SK-N-SH (cell line): ENCODE results near the gene KCNIP4. TPM values are rescaled to one million over a fixed set of nuclear protein-coding genes. Genes with fewer than 3 reads are reported as not detected.

Experiments used
- CTCF ChIA-PET: fragments of 300-600, 350-600 bp; formaldehyde crosslinking; extraction: SDS; loops from one replicate; lab custom pipeline; 2021; lab: Yijun Ruan, JAX
- POLR2A ChIA-PET: fragments of 350-600 bp; sonication (Branson Sonifier 250); formaldehyde crosslinking; extraction: SDS; loops from one replicate; lab custom pipeline; 2020; ENCODE audit warnings: antibody characterized with exemption, inconsistent platforms; lab: Yijun Ruan, JAX
- DNase-seq: peaks from one replicate; pipeline ENCODE4 v3.0.0; 2012
- H2AFZ ChIP-seq: fragments of 200-600 bp; sonication (generic); 2 replicates; pipeline ENCODE4 v1.8.1; 2016; ENCODE audit warnings: antibody characterized with exemption, mild to moderate bottlenecking, low read depth
- H3F3A ChIP-seq: fragments of 200-600 bp; sonication (generic); replicated peaks from 2 replicates; pipeline ENCODE3; 2016; ENCODE audit warnings: antibody characterized with exemption, mild to moderate bottlenecking; ENCODE audit not compliant: insufficient read depth
- H3K27ac ChIP-seq, 2 experiments: fragments of 200-500 bp in 1 of 2; fragments of 200-600 bp in 1 of 2; sonication (Bioruptor generic) in 1 of 2; sonication (generic), shearing (Covaris generic) in 1 of 2; 2 replicates each; pipeline versions ENCODE4 v1.5.1 to v1.6.1; 2014 to 2016; ENCODE audit warnings: low read depth in 2 of 2, inconsistent platforms in 1 of 2, low read length in 1 of 2, mild to moderate bottlenecking in 1 of 2, mixed read lengths in 1 of 2
- H3K27me3 ChIP-seq: fragments of 200-600 bp; sonication (generic), shearing (Covaris generic); 2 replicates; pipeline ENCODE4 v1.6.1; 2016; ENCODE audit warnings: mixed run types; ENCODE audit not compliant: insufficient read depth
- H3K36me3 ChIP-seq, 2 experiments: fragments of 200-500 bp in 1 of 2; fragments of 200-600 bp in 1 of 2; sonication (Bioruptor generic) in 1 of 2; sonication (generic) in 1 of 2; replicated peaks in 1 of 2; 2 replicates each; pipeline versions ENCODE3 to v1.5.1; 2014 to 2016; ENCODE audit warnings: low read length in 1 of 2, mild to moderate bottlenecking in 1 of 2; ENCODE audit not compliant: insufficient read depth in 2 of 2, control insufficient read depth in 1 of 2
- H3K4me1 ChIP-seq, 2 experiments: fragments of 200-500 bp in 1 of 2; fragments of 200-600 bp in 1 of 2; sonication (Bioruptor generic) in 1 of 2; sonication (generic), shearing (Covaris generic) in 1 of 2; 2 replicates each; pipeline versions ENCODE4 v1.5.1 to v1.6.1; 2014 to 2016; ENCODE audit warnings: low read depth in 1 of 2, low read length in 1 of 2, mixed run types in 1 of 2; ENCODE audit not compliant: insufficient read depth in 2 of 2, control insufficient read depth in 1 of 2
- H3K4me2 ChIP-seq: fragments of 200-600 bp; sonication (generic), shearing (Covaris generic); 2 replicates; pipeline ENCODE4 v1.6.1; 2017; ENCODE audit warnings: mixed run types
- H3K4me3 ChIP-seq, 2 experiments: fragments of 200-500 bp in 1 of 2; fragments of 200-600 bp in 1 of 2; sonication (Bioruptor generic) in 1 of 2; sonication (generic), shearing (Covaris generic) in 1 of 2; 2 replicates each; pipeline versions ENCODE4 v1.5.1 to v1.8.1; 2014 to 2016; ENCODE audit warnings: low read depth in 2 of 2, inconsistent platforms in 1 of 2, low read length in 1 of 2, mild to moderate bottlenecking in 1 of 2, mixed read lengths in 1 of 2, moderate library complexity in 1 of 2
- H3K79me2 ChIP-seq: fragments of 200-600 bp; sonication (generic); 2 replicates; pipeline ENCODE4 v1.8.1; 2017; ENCODE audit warnings: mild to moderate bottlenecking; ENCODE audit not compliant: insufficient read depth
- H3K9ac ChIP-seq: fragments of 200-600 bp; sonication (generic); 2 replicates; pipeline ENCODE4 v1.6.1; 2017; ENCODE audit warnings: mixed run types
- H3K9me2 ChIP-seq: fragments of 200-600 bp; sonication (generic); 2 replicates; pipeline ENCODE4 v1.6.1; 2017; ENCODE audit warnings: mixed run types
- H3K9me3 ChIP-seq: fragments of 200-600 bp; sonication (generic); 2 replicates; pipeline ENCODE4 v1.6.1; 2017; ENCODE audit warnings: mixed run types, mild to moderate bottlenecking, moderate library complexity
- H4K20me1 ChIP-seq: fragments of 200-600 bp; sonication (generic); 2 replicates; pipeline ENCODE4 v1.6.1; 2017; ENCODE audit warnings: mild to moderate bottlenecking, mixed run types; ENCODE audit not compliant: insufficient read depth
- CHD2 ChIP-seq: fragments of 150-350 bp; IDR thresholded peaks from 2 replicates; pipeline ENCODE4 v1.6.1; 2018; ENCODE audit warnings: low read length; ENCODE audit not compliant: partially characterized antibody
- ELF1 ChIP-seq: IDR thresholded peaks from 2 replicates; pipeline ENCODE4 v1.4.0; 2012
- EP300 ChIP-seq, 2 experiments: IDR thresholded peaks; 2 replicates each; pipeline versions ENCODE4 v1.4.0 to v1.6.1; 2012; ENCODE audit warnings: borderline replicate concordance in 1 of 2, low read depth in 1 of 2, low read length in 1 of 2
- FOSL2 ChIP-seq: IDR thresholded peaks from 2 replicates; pipeline ENCODE4 v1.4.0; 2012; ENCODE audit warnings: low read depth, mild to moderate bottlenecking, moderate library complexity, borderline replicate concordance
- FOXM1 ChIP-seq: IDR thresholded peaks from 2 replicates; pipeline ENCODE4 v1.4.0; 2012; ENCODE audit warnings: low read depth, mild to moderate bottlenecking
- JUND ChIP-seq: IDR thresholded peaks from 2 replicates; pipeline ENCODE4 v1.4.0; 2012
- MEF2A ChIP-seq: IDR thresholded peaks from 2 replicates; pipeline ENCODE4 v1.4.0; 2012; ENCODE audit warnings: low read depth, borderline replicate concordance
- MXI1 ChIP-seq: IDR thresholded peaks from 2 replicates; pipeline ENCODE4 v1.6.1; 2012; ENCODE audit warnings: mild to moderate bottlenecking, low read depth, low read length, improper control_type of control experiment
- NFIC ChIP-seq: IDR thresholded peaks from 2 replicates; pipeline ENCODE4 v1.4.0; 2012; ENCODE audit warnings: borderline replicate concordance
- RFX5 ChIP-seq: IDR thresholded peaks from 2 replicates; pipeline ENCODE4 v1.6.1; 2012; ENCODE audit warnings: mild to moderate bottlenecking, improper control_type of control experiment, low read length
- RXRA ChIP-seq: IDR thresholded peaks from 2 replicates; pipeline ENCODE4 v1.4.0; 2012; ENCODE audit warnings: low read depth, mild to moderate bottlenecking, borderline replicate concordance
- TAF1 ChIP-seq: IDR thresholded peaks from 2 replicates; pipeline ENCODE4 v1.6.1; 2012; ENCODE audit warnings: low read depth, mild to moderate bottlenecking, low read length, moderate library complexity, borderline replicate concordance
- TCF12 ChIP-seq: IDR thresholded peaks from 2 replicates; pipeline ENCODE4 v1.4.0; 2012
- TEAD4 ChIP-seq: IDR thresholded peaks from 2 replicates; pipeline ENCODE4 v1.4.0; 2012; ENCODE audit warnings: mild to moderate bottlenecking, borderline replicate concordance; ENCODE audit not compliant: insufficient read depth
- WGBS: methylation state at CpG from one replicate; pipeline ENCODE4 v1.1.6; 2017; ENCODE audit warnings: low lambda C conversion rate; 5-methylcytosine and 5-hydroxymethylcytosine counted together
- polyA plus RNA-seq, 3 experiments: library from polyadenylated mRNA; depleted of rRNA; stranded (reverse); fragments of >200 nt; gene quantifications; 2 replicates each; pipeline ENCODE4 v1.2.3, GENCODE V29; 2012
- TF ChIP-seq, protein P1 (sequence below): IDR thresholded peaks from 2 replicates; pipeline ENCODE4 v1.4.0; 2012; ENCODE audit warnings: low read depth, borderline replicate concordance
- TF ChIP-seq, protein P2 (sequence below): fragments of 200-600 bp; sonication (generic); IDR thresholded peaks from 2 replicates; pipeline ENCODE4 v1.6.1; 2017; ENCODE audit warnings: antibody characterized with exemption, mild to moderate bottlenecking, moderate library complexity
- TF ChIP-seq, protein P3 (sequence below): fragments of 150-350 bp; IDR thresholded peaks from 2 replicates; pipeline ENCODE4 v1.6.1; 2017; ENCODE audit warnings: antibody characterized with exemption, low read length, low read depth, borderline replicate concordance
- TF ChIP-seq, protein P4 (sequence below): IDR thresholded peaks from 2 replicates; pipeline ENCODE4; 2012
- TF ChIP-seq, protein P5 (sequence below): fragments of 150-350 bp; IDR thresholded peaks from 2 replicates; pipeline ENCODE4 v1.6.1; 2016; ENCODE audit warnings: mild to moderate bottlenecking, low read depth, low read length

KCNIP4 gene
- polyA plus RNA-seq, 1 of the 3 experiments (the other 2 are of a cell fraction): 0.18 TPM

DNA sequence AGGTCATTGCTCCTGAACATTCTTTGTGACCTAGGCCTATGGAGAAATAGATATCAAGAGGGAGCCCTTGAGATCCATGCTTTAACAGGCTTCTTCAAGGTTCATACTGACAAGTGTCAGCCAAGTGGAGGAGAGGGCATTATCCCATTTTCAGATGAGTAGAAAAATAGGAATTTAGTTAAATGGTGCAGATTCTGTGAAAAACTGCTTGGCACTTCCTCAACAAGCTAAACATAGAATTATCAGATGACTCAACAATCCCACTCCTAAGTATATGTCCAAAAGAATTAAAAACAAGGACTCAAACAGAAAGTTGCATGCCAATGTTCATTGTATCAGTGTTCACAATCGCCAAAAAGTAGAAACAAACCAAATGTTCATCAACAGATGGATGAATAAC lies 43.8 kb upstream of the KCNIP4 start:
- peak overlapping the region; percentile 43; the same call in 1 of the 2 replicates for H3K4me2 ChIP-seq
- no peaks in the 10 kb centered on the region for H3K27me3 ChIP-seq
- ChIA-PET CTCF (no interaction called here), POLR2A (no interaction called here)
- WGBS: 3% methylated on average over 1 of the region's 1 CpG
- H3K4me1 ChIP-seq: peaks cover 0 to 5% of the 10 kb centered on the region in 2 experiments; a peak in 2 of 4 replicates
- no peaks in the 10 kb centered on the region for H4K20me1 ChIP-seq
- no peak overlapping the region; the same call in 1 of the 2 replicates for H2AFZ ChIP-seq
- H3F3A ChIP-seq: peaks cover 10% of the 10 kb centered on the region
- H3K9me2 ChIP-seq: no peaks in the 10 kb centered on the region
- H3K36me3 ChIP-seq: no peaks in the 10 kb centered on the region
- H3K79me2 ChIP-seq: no peaks in the 10 kb centered on the region
- H3K9me3 ChIP-seq: no peaks in the 10 kb centered on the region; the same call in 1 of the 2 replicates
- no peak overlapping the region for H3K9ac ChIP-seq
- no peak overlapping the region for H3K4me3 ChIP-seq
- TF ChIP-seq, protein P1, sequence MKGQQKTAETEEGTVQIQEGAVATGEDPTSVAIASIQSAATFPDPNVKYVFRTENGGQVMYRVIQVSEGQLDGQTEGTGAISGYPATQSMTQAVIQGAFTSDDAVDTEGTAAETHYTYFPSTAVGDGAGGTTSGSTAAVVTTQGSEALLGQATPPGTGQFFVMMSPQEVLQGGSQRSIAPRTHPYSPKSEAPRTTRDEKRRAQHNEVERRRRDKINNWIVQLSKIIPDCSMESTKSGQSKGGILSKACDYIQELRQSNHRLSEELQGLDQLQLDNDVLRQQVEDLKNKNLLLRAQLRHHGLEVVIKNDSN: no peak
- peak; percentile 86 for TF ChIP-seq TCF12
- TF ChIP-seq, protein P2, sequence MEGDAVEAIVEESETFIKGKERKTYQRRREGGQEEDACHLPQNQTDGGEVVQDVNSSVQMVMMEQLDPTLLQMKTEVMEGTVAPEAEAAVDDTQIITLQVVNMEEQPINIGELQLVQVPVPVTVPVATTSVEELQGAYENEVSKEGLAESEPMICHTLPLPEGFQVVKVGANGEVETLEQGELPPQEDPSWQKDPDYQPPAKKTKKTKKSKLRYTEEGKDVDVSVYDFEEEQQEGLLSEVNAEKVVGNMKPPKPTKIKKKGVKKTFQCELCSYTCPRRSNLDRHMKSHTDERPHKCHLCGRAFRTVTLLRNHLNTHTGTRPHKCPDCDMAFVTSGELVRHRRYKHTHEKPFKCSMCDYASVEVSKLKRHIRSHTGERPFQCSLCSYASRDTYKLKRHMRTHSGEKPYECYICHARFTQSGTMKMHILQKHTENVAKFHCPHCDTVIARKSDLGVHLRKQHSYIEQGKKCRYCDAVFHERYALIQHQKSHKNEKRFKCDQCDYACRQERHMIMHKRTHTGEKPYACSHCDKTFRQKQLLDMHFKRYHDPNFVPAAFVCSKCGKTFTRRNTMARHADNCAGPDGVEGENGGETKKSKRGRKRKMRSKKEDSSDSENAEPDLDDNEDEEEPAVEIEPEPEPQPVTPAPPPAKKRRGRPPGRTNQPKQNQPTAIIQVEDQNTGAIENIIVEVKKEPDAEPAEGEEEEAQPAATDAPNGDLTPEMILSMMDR: no peak
- peak; percentile 68; the same call in 1 of the 2 replicates for TF ChIP-seq TEAD4
- TF ChIP-seq FOXM1: peak; percentile 41; the same call in 1 of the 2 replicates
- peak; percentile 70; the same call in 1 of the 2 replicates for TF ChIP-seq FOSL2
- TF ChIP-seq TAF1: no peak
- TF ChIP-seq CHD2: no peak
- TF ChIP-seq JUND: peak; percentile 83
- TF ChIP-seq RXRA: 0 out of 2 replicates have a peak, but pooled peaks have one; percentile 32
- no peak for TF ChIP-seq ELF1
- TF ChIP-seq MEF2A: peak; percentile 93
- TF ChIP-seq, protein P3, sequence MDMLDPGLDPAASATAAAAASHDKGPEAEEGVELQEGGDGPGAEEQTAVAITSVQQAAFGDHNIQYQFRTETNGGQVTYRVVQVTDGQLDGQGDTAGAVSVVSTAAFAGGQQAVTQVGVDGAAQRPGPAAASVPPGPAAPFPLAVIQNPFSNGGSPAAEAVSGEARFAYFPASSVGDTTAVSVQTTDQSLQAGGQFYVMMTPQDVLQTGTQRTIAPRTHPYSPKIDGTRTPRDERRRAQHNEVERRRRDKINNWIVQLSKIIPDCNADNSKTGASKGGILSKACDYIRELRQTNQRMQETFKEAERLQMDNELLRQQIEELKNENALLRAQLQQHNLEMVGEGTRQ: no peak
- TF ChIP-seq, protein P4, sequence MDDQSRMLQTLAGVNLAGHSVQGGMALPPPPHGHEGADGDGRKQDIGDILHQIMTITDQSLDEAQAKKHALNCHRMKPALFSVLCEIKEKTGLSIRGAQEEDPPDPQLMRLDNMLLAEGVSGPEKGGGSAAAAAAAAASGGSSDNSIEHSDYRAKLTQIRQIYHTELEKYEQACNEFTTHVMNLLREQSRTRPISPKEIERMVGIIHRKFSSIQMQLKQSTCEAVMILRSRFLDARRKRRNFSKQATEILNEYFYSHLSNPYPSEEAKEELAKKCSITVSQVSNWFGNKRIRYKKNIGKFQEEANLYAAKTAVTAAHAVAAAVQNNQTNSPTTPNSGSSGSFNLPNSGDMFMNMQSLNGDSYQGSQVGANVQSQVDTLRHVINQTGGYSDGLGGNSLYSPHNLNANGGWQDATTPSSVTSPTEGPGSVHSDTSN: peak; percentile 91
- TF ChIP-seq MXI1: no peak
- peak; percentile 88 for TF ChIP-seq NFIC
- no peak for TF ChIP-seq RFX5
- TF ChIP-seq, protein P5, sequence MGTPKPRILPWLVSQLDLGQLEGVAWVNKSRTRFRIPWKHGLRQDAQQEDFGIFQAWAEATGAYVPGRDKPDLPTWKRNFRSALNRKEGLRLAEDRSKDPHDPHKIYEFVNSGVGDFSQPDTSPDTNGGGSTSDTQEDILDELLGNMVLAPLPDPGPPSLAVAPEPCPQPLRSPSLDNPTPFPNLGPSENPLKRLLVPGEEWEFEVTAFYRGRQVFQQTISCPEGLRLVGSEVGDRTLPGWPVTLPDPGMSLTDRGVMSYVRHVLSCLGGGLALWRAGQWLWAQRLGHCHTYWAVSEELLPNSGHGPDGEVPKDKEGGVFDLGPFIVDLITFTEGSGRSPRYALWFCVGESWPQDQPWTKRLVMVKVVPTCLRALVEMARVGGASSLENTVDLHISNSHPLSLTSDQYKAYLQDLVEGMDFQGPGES: no peak
- TF ChIP-seq EP300 (IDR thresholded peaks at IDR 0.05; ENCODE audit: borderline replicate concordance in 1 of 2, low read depth in 1 of 2, low read length in 1 of 2): peak; percentile 60 to 89
- DNase-seq: no peak
- peak overlapping the region; percentile 76 to 79; a peak in 3 of 4 replicates for H3K27ac ChIP-seq
